HG03159 (cell line): ENCODE data around the gene OVCH1.
A peak's percentile ranks its signal among the peaks of the same experiment; 100 is the strongest.
"Not testable (repeated sequence)": the region's sequence is repeated elsewhere in the genome, so short reads cannot be mapped to it uniquely, and the experiment has no call there.

Source experiments
- ATAC-seq: cut with Tn5 transposase; IDR thresholded peaks from one replicate; pipeline ENCODE4 v1.9.1; 2021; ENCODE audit warnings: mild to moderate bottlenecking, moderate library complexity; ENCODE audit not compliant: unreplicated experiment

The OVCH1 gene

DNA sequence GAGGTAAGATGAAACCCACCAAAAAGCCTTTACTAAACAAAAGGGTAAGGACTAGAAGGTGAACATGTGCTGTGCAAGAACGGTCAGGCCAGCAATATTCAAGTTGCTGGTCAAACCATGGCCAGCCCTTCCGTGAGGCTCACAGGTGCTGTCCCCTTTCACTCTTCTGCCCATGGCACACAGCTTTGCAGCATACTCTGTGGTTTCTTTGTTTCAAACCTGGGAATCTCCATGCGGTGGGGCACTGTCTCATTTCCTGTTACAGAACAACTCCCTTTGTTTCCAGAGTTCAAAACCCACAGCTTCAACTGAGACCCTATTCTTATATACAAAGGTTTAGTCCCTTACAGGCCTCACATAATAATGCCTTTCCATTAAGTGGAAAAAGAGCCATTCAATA lies 1.7 kb upstream of the OVCH1 start:
- no peak for ATAC-seq

- no peak for ATAC-seq
These were observed 4.6 kb downstream of the OVCH1 start for GRCh38 chr12:29492891-29493290.

GRCh38 chr12:29486972-29487371 lies 10.5 kb downstream of the OVCH1 start:
- no peak for ATAC-seq

DNA sequence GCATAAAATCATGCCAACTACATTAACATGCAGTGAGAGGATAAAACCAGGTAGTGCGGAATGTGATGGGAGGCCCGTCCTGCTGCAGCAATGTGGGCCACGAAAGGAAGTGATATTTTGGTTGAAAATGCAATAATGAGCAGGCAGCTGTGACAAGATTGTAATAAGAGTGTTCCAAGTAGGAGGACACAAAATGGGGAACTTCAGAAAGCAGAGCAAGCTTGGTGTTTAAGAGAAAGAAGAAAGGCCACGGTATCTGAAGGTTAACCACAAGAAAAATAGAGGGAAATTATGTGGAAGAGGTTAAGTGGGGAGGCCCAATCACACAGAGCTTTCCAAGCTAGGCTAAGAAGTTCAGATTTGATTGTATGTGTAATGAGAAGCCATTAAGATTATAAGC lies 34.3 kb downstream of the OVCH1 start:
- no peak for ATAC-seq

GRCh38 chr12:29460082-29460481 lies 37.4 kb downstream of the OVCH1 start:
- ATAC-seq: no peak

DNA sequence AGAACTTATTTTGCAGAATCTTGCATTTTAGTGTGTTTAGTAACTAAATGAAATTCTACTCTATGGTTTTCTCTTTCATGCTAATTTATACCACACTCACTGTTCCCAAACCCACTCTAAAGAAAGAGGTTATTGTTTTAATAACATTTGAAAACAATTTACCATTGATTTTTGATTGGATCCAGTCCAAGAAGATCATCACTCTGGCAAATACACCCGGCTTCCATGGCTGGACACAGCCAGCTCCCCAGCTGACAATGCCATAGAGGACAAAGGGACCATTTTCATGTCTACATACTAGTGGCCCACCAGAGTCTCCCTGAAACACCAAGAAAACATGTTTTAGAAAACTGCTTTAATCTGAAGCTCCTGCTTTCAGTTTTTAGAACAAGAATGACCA lies 42.4 kb downstream of the OVCH1 start:
- no peak for ATAC-seq

GRCh38 chr12:29451888-29452287 lies 45.6 kb downstream of the OVCH1 start:
- ATAC-seq: no peak

- no peak for ATAC-seq
These were observed 49.3 kb downstream of the OVCH1 start for GRCh38 chr12:29448157-29448556.

DNA sequence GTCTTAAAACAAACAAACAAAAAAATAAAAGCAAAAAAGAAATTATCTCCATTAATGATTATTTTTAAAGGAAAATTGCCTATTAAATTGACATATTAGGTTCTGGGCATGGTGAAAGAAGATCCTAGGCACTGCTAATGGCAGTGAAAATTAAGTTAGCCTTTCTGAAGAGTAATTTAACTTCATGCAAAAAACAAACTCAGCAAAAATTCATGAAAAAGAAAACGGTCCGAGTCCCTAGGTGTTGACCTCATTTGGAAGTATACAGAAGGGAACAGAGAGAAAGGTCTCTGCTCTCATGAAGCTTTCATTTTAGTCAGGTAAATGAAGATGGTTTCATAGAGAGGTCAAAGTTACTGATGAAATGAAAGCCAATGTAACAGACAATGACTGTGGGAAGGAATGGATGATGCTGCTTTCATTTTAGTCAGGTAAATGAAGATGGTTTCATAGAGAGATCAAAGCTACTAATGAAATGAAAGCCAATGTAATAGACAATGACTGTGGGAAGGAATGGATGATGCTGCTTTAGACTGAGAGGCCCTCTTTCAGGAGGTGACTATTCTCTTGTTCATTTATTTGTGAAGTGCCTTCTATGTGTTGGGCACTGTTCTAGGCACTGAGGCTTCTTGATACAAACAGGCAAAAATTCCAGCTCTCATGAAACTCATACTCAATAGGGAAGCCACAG lies 50.1 kb downstream of the OVCH1 start:
- ATAC-seq: no peak

- ATAC-seq: no peak
These were observed 58.0 kb downstream of the OVCH1 start for GRCh38 chr12:29439506-29439905.

DNA sequence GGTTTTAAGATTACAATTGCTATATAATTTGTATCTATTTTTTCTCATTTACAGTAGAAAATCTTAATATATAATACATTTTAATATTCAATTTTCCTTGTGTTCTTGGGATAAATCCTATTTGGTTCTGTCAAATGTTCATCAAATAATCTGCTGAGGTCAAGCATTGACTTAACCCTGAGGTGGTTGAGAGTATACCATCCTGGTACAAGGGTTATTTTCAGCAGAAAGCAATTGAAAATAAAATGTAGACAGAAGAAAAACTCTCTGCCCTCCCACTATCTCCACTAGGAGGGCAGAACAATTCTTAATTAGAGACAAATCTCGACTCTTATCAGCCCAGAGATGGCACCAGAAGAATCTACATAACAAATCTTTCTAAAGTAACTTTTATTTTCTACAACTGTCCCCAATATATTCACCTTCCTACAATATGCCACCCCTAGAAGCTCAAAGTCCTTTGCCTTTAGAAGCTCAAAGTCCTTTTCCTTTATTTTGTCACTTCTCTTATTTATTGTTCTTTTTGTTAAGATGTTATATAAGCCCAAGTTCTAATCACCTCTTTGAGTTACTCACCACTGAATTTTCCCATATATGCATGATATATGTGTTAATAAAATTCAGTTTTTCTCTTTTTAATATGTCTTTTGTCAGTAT lies 58.6 kb downstream of the OVCH1 start:
- no peak for ATAC-seq

DNA sequence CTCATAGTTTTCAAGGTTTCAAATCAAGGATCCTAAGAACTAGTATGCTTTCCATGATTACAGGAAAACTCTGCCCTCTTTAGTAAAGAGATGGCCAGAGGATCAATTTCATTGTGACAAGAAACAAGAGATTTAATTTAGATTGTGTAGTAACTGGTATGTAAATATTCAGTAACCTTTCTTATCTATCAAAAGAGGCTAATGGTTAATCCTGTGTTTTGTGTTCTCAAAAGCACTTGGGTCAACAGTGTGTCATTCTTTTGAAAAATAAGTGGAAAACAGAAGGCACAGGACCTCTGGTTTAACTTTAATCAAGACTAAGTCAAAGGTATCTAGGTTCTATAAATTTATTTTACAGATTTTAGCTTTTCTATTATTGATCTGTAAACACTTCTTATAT lies 59.9 kb downstream of the OVCH1 start:
- ATAC-seq: no peak

DNA sequence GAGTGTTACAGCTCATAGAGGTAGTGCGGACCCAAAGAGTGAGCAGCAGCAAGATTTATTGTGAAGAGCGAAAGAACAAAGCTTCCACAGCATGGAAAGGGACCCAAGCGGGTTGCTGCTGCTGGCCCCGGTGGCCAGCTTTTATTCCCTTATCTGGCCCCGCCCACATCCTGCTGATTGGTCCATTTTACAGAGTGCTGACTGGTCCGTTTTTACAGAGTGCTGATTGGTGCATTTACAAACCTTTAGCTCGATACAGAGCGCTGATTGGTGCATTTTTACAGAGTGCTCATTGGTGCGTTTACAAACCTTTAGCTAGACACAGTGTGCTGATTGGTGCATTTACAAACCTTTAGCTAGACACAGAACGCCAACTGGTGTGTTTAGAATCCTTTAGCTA lies 60.7 kb downstream of the OVCH1 start:
- not testable (repeated sequence) for ATAC-seq

DNA sequence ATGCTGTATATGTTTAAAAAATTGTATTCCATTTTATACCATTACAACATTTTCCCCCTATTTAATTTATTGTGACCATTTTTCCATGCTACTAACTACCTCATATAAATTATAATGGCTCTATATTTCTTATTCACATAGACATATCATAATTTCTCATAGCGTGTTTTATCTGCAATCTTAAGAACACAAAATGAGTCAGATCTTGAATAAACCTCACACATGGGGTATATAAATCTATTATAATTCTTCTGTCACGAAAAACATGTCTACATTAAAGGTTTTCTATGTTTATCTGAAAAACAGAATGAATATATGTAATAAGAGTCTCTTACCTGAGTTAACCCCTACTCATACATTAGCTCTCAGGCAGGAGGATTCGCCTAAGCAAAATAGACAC lies 66.0 kb downstream of the OVCH1 start:
- ATAC-seq: no peak

DNA sequence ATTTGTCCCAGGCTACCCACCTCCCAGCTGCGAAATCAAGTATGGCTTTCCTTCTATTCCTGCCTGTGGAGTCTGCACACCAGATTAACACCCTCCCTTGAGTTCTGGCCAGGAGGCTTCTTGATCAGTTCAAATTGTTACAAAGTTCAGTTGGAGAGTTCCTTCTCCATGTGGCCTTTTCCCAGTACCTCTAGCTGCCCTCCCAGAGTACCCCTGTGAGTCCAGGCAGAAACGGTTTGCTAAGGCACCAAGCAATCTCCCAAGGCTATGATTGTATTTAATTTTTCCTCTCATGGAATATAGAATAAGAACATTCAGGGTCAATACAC lies 66.8 kb downstream of the OVCH1 start:
- no peak for ATAC-seq

DNA sequence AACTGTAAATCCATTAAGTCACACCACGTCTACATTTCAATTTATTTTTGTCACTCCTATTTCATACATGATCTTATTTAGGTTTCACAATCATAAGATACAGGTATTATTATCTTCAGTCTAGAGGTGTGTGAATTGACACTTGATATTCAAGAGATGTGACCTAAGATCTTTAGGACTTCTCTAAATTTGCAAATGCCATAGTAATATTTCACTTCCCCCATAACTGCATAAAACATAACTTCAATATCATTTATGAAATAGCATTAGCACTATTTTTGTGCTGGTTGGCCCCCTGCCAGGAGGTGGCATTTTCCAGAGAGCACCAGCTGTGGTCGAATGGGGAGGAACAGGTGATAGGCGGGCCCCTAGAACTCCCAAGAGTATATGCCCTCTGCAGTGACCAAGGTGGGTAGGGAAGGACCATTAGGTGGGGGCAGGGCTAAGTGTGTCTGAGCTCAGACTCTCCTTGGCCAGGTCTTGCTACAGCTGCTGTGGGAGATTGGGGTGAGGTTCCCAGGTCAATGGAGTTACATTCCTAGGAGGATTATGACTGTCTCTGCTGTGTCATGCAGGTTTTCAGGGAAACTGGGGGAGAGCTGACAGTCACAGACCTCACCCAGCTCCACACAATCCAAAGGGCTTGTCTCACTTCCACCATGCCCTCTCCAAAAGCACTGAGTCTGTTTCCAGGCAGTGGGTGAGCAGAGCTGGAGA lies 67.3 kb downstream of the OVCH1 start:
- no peak for ATAC-seq

GRCh38 chr12:29428633-29429032 lies 68.9 kb downstream of the OVCH1 start:
- ATAC-seq: peak; percentile 59

DNA sequence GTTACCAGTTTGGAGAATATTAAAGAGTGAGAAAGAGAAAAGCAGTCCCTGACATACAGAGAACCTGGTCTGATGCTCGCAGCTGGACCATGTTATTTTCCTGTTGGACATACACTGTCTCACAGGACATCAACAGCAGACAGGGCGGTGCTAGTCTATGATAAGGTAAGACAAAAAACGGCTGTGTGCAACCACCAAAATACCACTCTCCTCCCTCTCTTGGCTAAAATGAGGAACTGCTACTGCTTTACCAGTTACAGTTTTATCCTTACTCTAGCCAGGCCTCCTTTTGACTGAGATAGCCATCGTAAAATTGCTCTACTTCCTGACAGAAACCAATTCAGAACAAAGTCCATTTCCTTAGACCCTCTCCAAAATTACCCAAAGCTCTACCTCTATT lies 69.5 kb downstream of the OVCH1 start:
- peak; percentile 98 for ATAC-seq

GRCh38 chr12:29426498-29426897 lies 71.0 kb downstream of the OVCH1 start:
- ATAC-seq: no peak

- no peak for ATAC-seq
These were observed 71.8 kb downstream of the OVCH1 start for GRCh38 chr12:29425722-29426121.

GRCh38 chr12:29416748-29417147 lies 80.7 kb downstream of the OVCH1 start:
- ATAC-seq: no peak

DNA sequence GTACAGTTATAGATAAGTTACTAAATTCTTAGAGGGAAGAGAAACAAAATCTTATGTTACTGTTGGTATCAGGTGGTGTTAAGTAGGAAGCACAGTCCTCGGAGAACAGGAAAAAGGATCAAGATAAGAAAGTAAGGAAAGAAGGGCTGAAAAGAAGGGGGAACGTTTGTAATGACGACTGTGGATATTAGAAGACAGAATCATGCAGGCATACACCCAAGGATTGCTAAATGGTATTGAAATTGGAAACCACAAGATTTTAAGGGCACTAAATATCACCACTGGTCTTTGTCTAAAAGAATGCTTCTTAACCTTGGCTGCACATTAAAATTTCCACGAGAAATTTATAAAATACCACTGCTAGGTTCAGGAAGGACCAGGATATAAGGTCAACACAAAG lies 82.4 kb downstream of the OVCH1 start:
- no peak for ATAC-seq
